Thyroid gland (tissue), 4 donors: ENCODE measurements around the gene CFAP299. TPM values are rescaled to one million over a fixed set of nuclear protein-coding genes. Genes with fewer than 3 reads are reported as not detected.

Experiments used
- DNase-seq, 2 donors: peaks; one replicate each; pipeline ENCODE4 v3.0.0-alpha.2; 2019
- H3K27ac ChIP-seq, 3 donors: fragments of 200-600 bp; sonication (generic); 1 replicate in 2 of 3; 2 replicates in 1 of 3; pipeline ENCODE4 v1.5.1; 2016 to 2019; ENCODE audit warnings: mild to moderate bottlenecking in 1 of 3, moderate library complexity in 1 of 3
- H3K27me3 ChIP-seq: fragments of 200-600 bp; sonication (generic); one replicate; pipeline ENCODE4 v1.5.1; 2019
- H3K36me3 ChIP-seq, 2 donors: fragments of 200-600 bp; sonication (generic); one replicate each; pipeline ENCODE4 v1.5.1; 2016 to 2019
- H3K4me1 ChIP-seq, 2 donors: fragments of 200-600 bp; sonication (generic); one replicate each; pipeline ENCODE4 v1.5.1; 2017 to 2019
- H3K4me3 ChIP-seq, 3 donors: fragments of 200-600 bp; sonication (generic); replicated peaks in 1 of 3; 1 replicate in 2 of 3; 2 replicates in 1 of 3; pipeline ENCODE4 v1.5.1; 2016; ENCODE audit warnings: mild to moderate bottlenecking in 1 of 3
- H3K9me3 ChIP-seq: fragments of 200-600 bp; sonication (generic); one replicate; pipeline ENCODE4 v1.5.1; 2017
- POLR2A ChIP-seq, 2 donors: fragments of 450-650 bp; IDR thresholded peaks; one replicate each; pipeline ENCODE4 v1.6.1; 2017; ENCODE audit warnings: antibody characterized with exemption in 2 of 2, mild to moderate bottlenecking in 2 of 2, moderate library complexity in 1 of 2
- WGBS, 2 donors: methylation state at CpG; one replicate each; pipeline ENCODE4 v1.1.5; 2017; 5-methylcytosine and 5-hydroxymethylcytosine counted together
- intact Hi-C: fragments of 100-400 bp; cut with DNase I; formaldehyde crosslinking; loops from one replicate; pipeline ENCODE4 v1.15.1; 2023
- total RNA-seq, 4 donors: library from RNA; depleted of rRNA; stranded (reverse); fragments of >200 nt; gene quantifications; one replicate each; pipeline ENCODE4 v1.2.3, GENCODE V29; 2016
- TF ChIP-seq, protein P1 (sequence below), 6 experiments: fragments of 200-600 bp in 3 of 6; fragments of 450-650 bp in 3 of 6; sonication (generic) in 3 of 6; IDR thresholded peaks; one replicate each; pipeline ENCODE4 v1.5.1; 2016 to 2019; ENCODE audit warnings: antibody characterized with exemption in 6 of 6, mild to moderate bottlenecking in 2 of 6, inconsistent platforms in 1 of 6, moderate library complexity in 1 of 6

The CFAP299 gene
- total RNA-seq, 4 donors from 2014 or later = 1.3 to 2.8 (median 2.7) TPM; not detected in 1

DNA sequence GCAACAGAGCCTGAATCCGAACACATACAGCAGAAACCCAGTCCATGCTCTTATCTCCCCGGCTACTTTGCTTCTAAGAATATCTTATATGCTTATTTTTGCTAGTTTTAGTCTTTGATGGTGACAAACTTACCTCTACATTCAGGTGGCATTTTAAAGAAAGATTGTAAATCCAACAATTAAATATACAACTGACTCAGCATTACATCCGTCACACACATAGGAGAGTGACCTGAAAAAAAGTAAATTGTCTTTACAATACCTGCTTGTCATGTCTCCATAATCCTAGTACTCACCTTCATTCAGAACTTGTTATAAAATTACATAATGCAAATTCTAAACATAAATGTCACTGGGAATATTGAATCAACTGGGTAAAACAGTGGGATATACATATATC lies 664.4 kb downstream of the CFAP299 start:
- Histone ChIP-seq H3K4me1 (no peaks in the 10 kb centered on the region), H3K9me3 (no peaks in the 10 kb centered on the region), H3K27me3 (no peaks in the 10 kb centered on the region), H3K36me3 (no peaks in the 10 kb centered on the region), H3K27ac (no peak overlapping the region), H3K4me3 (no peak overlapping the region)
- WGBS, 2 donors = 85 to 94% methylated on average over 3 of the region's 3 CpGs
- no peak for DNase-seq
- intact Hi-C loops = no loop called here
- TF ChIP-seq POLR2A (IDR thresholded peaks at IDR 0.05) = no peak
- TF ChIP-seq, protein P1, sequence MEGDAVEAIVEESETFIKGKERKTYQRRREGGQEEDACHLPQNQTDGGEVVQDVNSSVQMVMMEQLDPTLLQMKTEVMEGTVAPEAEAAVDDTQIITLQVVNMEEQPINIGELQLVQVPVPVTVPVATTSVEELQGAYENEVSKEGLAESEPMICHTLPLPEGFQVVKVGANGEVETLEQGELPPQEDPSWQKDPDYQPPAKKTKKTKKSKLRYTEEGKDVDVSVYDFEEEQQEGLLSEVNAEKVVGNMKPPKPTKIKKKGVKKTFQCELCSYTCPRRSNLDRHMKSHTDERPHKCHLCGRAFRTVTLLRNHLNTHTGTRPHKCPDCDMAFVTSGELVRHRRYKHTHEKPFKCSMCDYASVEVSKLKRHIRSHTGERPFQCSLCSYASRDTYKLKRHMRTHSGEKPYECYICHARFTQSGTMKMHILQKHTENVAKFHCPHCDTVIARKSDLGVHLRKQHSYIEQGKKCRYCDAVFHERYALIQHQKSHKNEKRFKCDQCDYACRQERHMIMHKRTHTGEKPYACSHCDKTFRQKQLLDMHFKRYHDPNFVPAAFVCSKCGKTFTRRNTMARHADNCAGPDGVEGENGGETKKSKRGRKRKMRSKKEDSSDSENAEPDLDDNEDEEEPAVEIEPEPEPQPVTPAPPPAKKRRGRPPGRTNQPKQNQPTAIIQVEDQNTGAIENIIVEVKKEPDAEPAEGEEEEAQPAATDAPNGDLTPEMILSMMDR (IDR thresholded peaks at IDR 0.05) = no peak

DNA sequence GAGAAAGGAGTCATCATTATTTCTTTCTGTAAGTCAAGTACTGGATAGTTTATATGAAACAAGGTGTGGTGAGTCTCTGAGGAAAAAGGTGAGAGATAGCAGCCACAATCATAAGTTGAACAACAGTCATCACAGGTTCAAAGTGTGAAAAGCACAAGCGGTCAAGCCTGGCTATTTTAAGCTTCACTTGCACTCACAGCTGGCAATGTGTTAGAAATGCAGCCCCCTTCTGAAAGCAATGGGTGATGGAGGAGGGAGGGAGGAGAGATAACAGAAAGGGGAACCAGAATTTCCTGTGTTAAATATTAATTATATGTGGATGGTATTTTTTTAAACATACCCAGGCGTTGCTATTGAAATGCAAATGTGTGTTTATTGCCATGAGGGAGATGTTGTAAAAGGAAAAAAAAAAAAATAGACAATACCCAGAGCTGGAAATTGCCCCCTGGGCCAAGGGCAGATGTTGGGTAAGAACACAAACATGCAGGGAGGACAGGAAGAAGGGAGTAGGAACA lies 668.1 kb downstream of the CFAP299 start:
- no peaks in the 10 kb centered on the region for H3K27me3 ChIP-seq
- H3K9me3 ChIP-seq = no peaks in the 10 kb centered on the region
- intact Hi-C loops = no loop called here
- no peaks in the 10 kb centered on the region for H3K4me1 ChIP-seq
- H3K36me3 ChIP-seq = no peaks in the 10 kb centered on the region
- no peak overlapping the region for H3K4me3 ChIP-seq
- TF ChIP-seq, protein P1 (IDR thresholded peaks at IDR 0.05) = no peak
- no peak for TF ChIP-seq POLR2A (IDR thresholded peaks at IDR 0.05)
- WGBS, 2 donors = 29 to 65% methylated on average over 2 of the region's 2 CpGs
- H3K27ac ChIP-seq = no peak overlapping the region
- no peak for DNase-seq

DNA sequence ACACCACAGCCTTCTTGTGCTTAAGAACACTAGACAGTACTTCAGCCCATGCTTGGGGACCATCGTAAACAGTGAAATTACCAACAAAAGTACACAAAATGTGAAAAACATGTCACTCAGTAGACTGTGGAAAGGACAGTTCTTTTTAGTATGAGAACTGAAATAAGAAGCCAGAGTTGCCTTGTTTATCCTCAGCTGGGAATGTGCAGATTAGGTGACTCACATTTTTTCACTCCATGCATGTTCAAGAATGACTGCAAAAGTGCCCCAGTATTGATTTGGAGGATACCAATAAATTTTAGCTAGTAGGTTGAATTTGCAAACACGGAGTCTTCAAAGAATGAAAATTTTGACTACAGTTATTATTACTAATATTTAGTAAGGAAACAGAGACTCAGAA lies 671.9 kb downstream of the CFAP299 start:
- DNase-seq = no peak
- Histone ChIP-seq H3K4me3 (no peak overlapping the region), H3K36me3 (no peaks in the 10 kb centered on the region), H3K27me3 (no peaks in the 10 kb centered on the region), H3K27ac (no peak overlapping the region), H3K9me3 (no peaks in the 10 kb centered on the region), H3K4me1 (no peaks in the 10 kb centered on the region)
- no peak for TF ChIP-seq POLR2A (IDR thresholded peaks at IDR 0.05)
- TF ChIP-seq, protein P1 (IDR thresholded peaks at IDR 0.05) = no peak
- WGBS, 2 donors = 79 to 90% methylated on average over 2 of the region's 2 CpGs
- intact Hi-C loops = no loop called here

Other genes with a start within 250 kb of the CFAP299 start
- 1 to 10 TPM; 1.3 to 5.4 (median 2.4) TPM for gene PRDM8, start 138.2 kb upstream of the CFAP299 start, total RNA-seq
- not detected for gene FGF5, start 69.1 kb upstream of the CFAP299 start, total RNA-seq